HUES6 (cell line): Measurements from ENCODE around the gene BORCS5.
"Not testable (repeated sequence)": the region's sequence is repeated elsewhere in the genome, so short reads cannot be mapped to it uniquely, and the experiment has no call there.

Experiments used
- H3K27ac ChIP-seq: 2 replicates; pipeline ENCODE4 v1.7.0; 2013; ENCODE audit warnings: low read depth, mild to moderate bottlenecking, low read length, inconsistent platforms
- H3K27me3 ChIP-seq: 2 replicates; pipeline ENCODE4 v1.6.1; 2013; ENCODE audit warnings: low read length; ENCODE audit not compliant: control insufficient read depth, insufficient read depth
- H3K36me3 ChIP-seq: 2 replicates; pipeline ENCODE4 v1.6.1; 2013; ENCODE audit warnings: low read length; ENCODE audit not compliant: control insufficient read depth, insufficient read depth
- H3K4me1 ChIP-seq: 2 replicates; pipeline ENCODE4 v1.6.1; 2013; ENCODE audit warnings: low read length; ENCODE audit not compliant: control insufficient read depth, insufficient read depth
- H3K4me3 ChIP-seq: 2 replicates; pipeline ENCODE4 v1.5.1; 2013; ENCODE audit warnings: low read depth, low read length
- H3K9ac ChIP-seq: one replicate; pipeline ENCODE4 v1.6.1; 2013; ENCODE audit warnings: mild to moderate bottlenecking, low read length
- H3K9me3 ChIP-seq: 2 replicates; pipeline ENCODE4 v1.6.1; 2013; ENCODE audit warnings: low read depth, low read length; ENCODE audit not compliant: control insufficient read depth, insufficient read depth

Gene BORCS5

DNA sequence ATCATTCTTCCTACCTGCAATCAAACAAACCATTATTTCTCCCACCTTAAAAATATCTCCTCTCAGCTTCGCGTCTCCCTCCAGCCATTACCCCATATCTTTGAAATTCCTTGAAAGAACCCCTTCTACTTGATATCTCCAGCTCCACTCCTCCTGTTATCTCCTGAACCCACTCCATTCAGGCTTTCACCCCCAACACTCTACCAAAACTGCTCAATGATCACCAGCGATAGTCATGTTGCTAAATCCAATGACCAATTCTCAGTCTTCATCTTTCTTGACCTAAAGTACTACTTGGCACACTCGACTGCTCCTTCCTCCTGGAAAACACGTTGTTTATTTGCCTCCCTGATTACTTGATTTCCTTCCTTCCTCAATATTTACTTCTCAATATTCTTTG is 135.7 kb downstream of the BORCS5 start:
- Histone ChIP-seq H3K36me3 (peaks cover 28% of the 10 kb centered on the region), H3K4me1 (peaks cover 7% of the 10 kb centered on the region; the same call in 1 of the 2 replicates), H3K27me3 (no peaks in the 10 kb centered on the region), H3K9ac (no peak overlapping the region), H3K9me3 (no peaks in the 10 kb centered on the region), H3K4me3 (no peak overlapping the region), H3K27ac (no peak overlapping the region)

- no peak overlapping the region for H3K4me3 ChIP-seq
- peaks cover 9% of the 10 kb centered on the region for H3K36me3 ChIP-seq
- no peaks in the 10 kb centered on the region for H3K27me3 ChIP-seq
- H3K9ac ChIP-seq, result no peak overlapping the region
- no peak overlapping the region for H3K27ac ChIP-seq
- H3K4me1 ChIP-seq, result peaks cover 11% of the 10 kb centered on the region; the same call in 1 of the 2 replicates
- no peaks in the 10 kb centered on the region for H3K9me3 ChIP-seq
Observed at GRCh38 chr12:12495536-12495935, 138.7 kb downstream of the BORCS5 start.

- H3K4me1 ChIP-seq, result peaks cover 17% of the 10 kb centered on the region; the same call in 1 of the 2 replicates
- no peak overlapping the region for H3K4me3 ChIP-seq
- H3K27ac ChIP-seq, result no peak overlapping the region
- peaks cover 3% of the 10 kb centered on the region; the same call in 1 of the 2 replicates for H3K36me3 ChIP-seq
- no peaks in the 10 kb centered on the region for H3K9me3 ChIP-seq
- H3K9ac ChIP-seq, result no peak overlapping the region
- H3K27me3 ChIP-seq, result no peaks in the 10 kb centered on the region
Observed at GRCh38 chr12:12498210-12498609, 141.3 kb downstream of the BORCS5 start.

DNA sequence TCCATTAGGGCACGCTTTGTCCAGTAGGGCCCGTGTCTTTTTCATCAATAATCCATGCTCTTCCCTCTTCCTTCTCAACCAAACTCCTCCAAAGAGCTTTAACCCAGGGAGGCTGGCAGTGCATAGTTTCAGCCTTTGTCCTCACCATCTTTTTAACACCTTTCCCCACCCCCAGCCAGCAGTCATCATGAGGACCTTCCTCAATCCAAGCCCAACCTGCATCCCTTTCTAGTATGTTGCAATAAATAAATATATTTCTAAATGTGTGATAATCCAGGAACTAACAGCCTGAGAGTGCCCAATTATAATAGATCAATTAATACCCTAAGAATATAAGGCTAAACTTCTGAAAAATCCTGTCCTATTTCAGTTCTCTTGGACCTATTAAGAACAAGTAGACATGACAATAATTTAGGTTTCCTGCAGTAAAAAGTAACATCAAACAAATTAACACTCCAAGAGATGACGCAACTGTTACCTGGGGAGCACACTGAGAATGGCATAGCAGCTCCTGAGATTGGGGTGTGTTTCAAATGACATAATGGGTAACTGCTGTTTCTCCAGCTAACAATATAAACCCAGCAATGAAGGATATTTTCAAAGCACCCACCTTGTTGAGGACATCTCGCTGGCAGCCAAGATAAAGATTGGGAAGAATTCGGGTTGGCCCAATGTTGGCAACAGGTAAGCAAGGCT is 143.2 kb downstream of the BORCS5 start:
- Histone ChIP-seq H3K4me1 (peaks cover 17% of the 10 kb centered on the region; the same call in 1 of the 2 replicates), H3K4me3 (no peak overlapping the region)

GRCh38 chr12:12501121-12501520 is 144.2 kb downstream of the BORCS5 start:
- H3K36me3 ChIP-seq, result no peaks in the 10 kb centered on the region; the same call in 1 of the 2 replicates
- H3K4me1 ChIP-seq, result peaks cover 26% of the 10 kb centered on the region
- H3K9ac ChIP-seq, result no peak overlapping the region
- H3K27me3 ChIP-seq, result no peaks in the 10 kb centered on the region
- H3K4me3 ChIP-seq, result no peak overlapping the region
- H3K27ac ChIP-seq, result no peak overlapping the region
- H3K9me3 ChIP-seq, result no peaks in the 10 kb centered on the region

More for the DNA sequence above, 143.2 kb downstream of the BORCS5 start:
- H3K9ac ChIP-seq, result no peak overlapping the region
- no peak overlapping the region for H3K27ac ChIP-seq
- no peaks in the 10 kb centered on the region; the same call in 1 of the 2 replicates for H3K36me3 ChIP-seq
- H3K27me3 ChIP-seq, result no peaks in the 10 kb centered on the region
- H3K9me3 ChIP-seq, result no peaks in the 10 kb centered on the region

GRCh38 chr12:12502130-12502814 is 145.4 kb downstream of the BORCS5 start:
- not testable (repeated sequence) for H3K27ac ChIP-seq, H3K36me3 ChIP-seq, H3K9ac ChIP-seq, H3K4me3 ChIP-seq, H3K9me3 ChIP-seq, H3K27me3 ChIP-seq
- H3K4me1 ChIP-seq, result peaks cover 30% of the 10 kb centered on the region

GRCh38 chr12:12502815-12503151 is 145.9 kb downstream of the BORCS5 start:
- Histone ChIP-seq H3K9me3 (no peaks in the 10 kb centered on the region), H3K36me3 (no peaks in the 10 kb centered on the region; the same call in 1 of the 2 replicates), H3K27ac (no peak overlapping the region), H3K4me3 (no peak overlapping the region), H3K9ac (no peak overlapping the region), H3K27me3 (no peaks in the 10 kb centered on the region), H3K4me1 (peaks cover 33% of the 10 kb centered on the region)

- Histone ChIP-seq H3K4me1 (peaks cover 41% of the 10 kb centered on the region), H3K4me3 (no peak overlapping the region), H3K27me3 (no peaks in the 10 kb centered on the region), H3K9me3 (no peaks in the 10 kb centered on the region), H3K36me3 (no peaks in the 10 kb centered on the region; the same call in 1 of the 2 replicates), H3K9ac (no peak overlapping the region), H3K27ac (no peak overlapping the region)
Observed at GRCh38 chr12:12503384-12504078, 146.7 kb downstream of the BORCS5 start.

DNA sequence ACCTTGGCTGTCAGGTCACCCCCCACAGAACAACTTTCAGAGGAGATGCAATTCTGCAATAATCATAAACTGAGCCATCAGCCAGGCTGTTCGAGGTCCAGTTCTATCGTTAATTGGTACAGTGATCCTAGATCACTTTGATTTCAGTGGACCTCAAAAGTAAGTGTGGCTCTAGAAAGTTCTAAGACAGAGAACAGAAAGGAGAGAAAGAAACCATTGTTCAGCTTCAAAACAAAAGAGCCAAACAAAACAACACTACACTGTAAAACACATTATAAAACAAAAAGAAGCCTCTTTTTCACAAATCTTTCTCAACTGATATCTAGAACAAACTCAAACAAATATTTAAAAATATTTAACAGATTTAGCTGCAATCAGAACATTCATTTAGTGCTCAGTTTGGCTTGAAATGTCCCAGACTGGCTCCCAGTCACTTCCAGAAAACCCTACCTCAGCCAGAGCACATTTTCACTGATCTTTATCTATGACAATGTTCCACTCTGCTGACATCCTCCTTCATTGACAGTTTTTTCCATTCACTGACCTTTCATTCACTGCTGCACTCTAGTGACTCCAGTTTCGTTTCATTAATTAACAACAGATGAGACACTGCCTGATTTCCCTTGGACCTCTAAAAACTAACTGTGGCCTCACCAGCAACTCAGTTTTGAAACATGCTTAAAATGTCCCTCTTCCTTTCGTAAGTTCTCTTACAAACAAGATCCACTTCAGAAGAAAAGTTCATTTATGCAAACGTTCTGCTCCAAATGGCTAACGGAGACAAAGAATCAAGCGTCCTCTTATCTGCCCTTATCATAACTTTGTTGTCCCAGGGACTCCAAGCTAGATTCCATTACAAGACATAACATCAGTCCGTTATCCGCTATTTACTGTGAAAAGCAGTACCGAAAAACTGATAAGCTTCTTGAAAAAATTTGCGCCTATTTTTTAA is 148.9 kb downstream of the BORCS5 start:
- H3K27ac ChIP-seq, result peak overlapping the region; percentile 48; the same call in 1 of the 2 replicates
- peak overlapping the region; percentile 23; the same call in 1 of the 2 replicates for H3K4me3 ChIP-seq
- peak overlapping the region; percentile 27 for H3K9ac ChIP-seq

GRCh38 chr12:12506496-12506890 is 149.6 kb downstream of the BORCS5 start:
- no peak overlapping the region for H3K4me3 ChIP-seq
- no peaks in the 10 kb centered on the region for H3K27me3 ChIP-seq
- peaks cover 34% of the 10 kb centered on the region for H3K4me1 ChIP-seq
- peak overlapping the region; percentile 48; the same call in 1 of the 2 replicates for H3K27ac ChIP-seq
- H3K9ac ChIP-seq, result peak overlapping the region; percentile 27
- H3K36me3 ChIP-seq, result no peaks in the 10 kb centered on the region
- H3K9me3 ChIP-seq, result no peaks in the 10 kb centered on the region

More for the DNA sequence above, 148.9 kb downstream of the BORCS5 start:
- H3K36me3 ChIP-seq, result no peaks in the 10 kb centered on the region
- peaks cover 39% of the 10 kb centered on the region for H3K4me1 ChIP-seq
- no peaks in the 10 kb centered on the region for H3K27me3 ChIP-seq
- no peaks in the 10 kb centered on the region for H3K9me3 ChIP-seq
